Spleen (tissue), 11 donors: ENCODE results near the gene RALGAPA1. TPM values are rescaled to one million over a fixed set of nuclear protein-coding genes. Genes with fewer than 3 reads are reported as not detected.
A peak's percentile ranks its signal among the peaks of the same experiment; 100 is the strongest.
"Not testable (repeated sequence)": the region's sequence is repeated elsewhere in the genome, so short reads cannot be mapped to it uniquely, and the experiment has no call there.

Source experiments
- DNase-seq: peaks from one replicate; pipeline ENCODE4 v3.0.0-alpha.2; 2020
- H3K27ac ChIP-seq, 8 donors: fragments of 200-600 bp; sonication (generic) in 7 of 8; 1 replicate in 4 of 8; 2 replicates in 4 of 8; pipeline versions ENCODE4 v1.5.0 to v1.8.0; 2016 to 2021; ENCODE audit warnings: inconsistent platforms in 4 of 8, mild to moderate bottlenecking in 4 of 8, moderate library complexity in 1 of 8
- H3K27me3 ChIP-seq, 7 donors: fragments of 200-600 bp; sonication (generic) in 6 of 7; replicated peaks in 1 of 7; 1 replicate in 4 of 7; 2 replicates in 3 of 7; pipeline versions ENCODE4 v1.5.0 to v1.8.0; 2016 to 2021; ENCODE audit warnings: inconsistent platforms in 3 of 7, mild to moderate bottlenecking in 1 of 7
- H3K36me3 ChIP-seq, 6 donors: fragments of 200-600 bp; sonication (generic) in 5 of 6; 1 replicate in 4 of 6; 2 replicates in 2 of 6; pipeline versions ENCODE4 v1.5.0 to v1.8.0; 2016 to 2021; ENCODE audit warnings: inconsistent platforms in 2 of 6
- H3K4me1 ChIP-seq, 6 donors: fragments of 200-600 bp; sonication (generic) in 5 of 6; 1 replicate in 3 of 6; 2 replicates in 3 of 6; pipeline versions ENCODE4 v1.5.0 to v1.8.0; 2016 to 2021; ENCODE audit warnings: inconsistent platforms in 3 of 6
- H3K4me3 ChIP-seq, 8 donors: fragments of 200-600 bp; sonication (generic) in 7 of 8; 1 replicate in 4 of 8; 2 replicates in 4 of 8; pipeline versions ENCODE4 v1.5.0 to v1.8.0; 2016 to 2021; ENCODE audit warnings: inconsistent platforms in 4 of 8, mild to moderate bottlenecking in 4 of 8, moderate library complexity in 2 of 8
- H3K9me3 ChIP-seq, 8 donors: fragments of 200-600 bp; sonication (generic) in 7 of 8; 1 replicate in 4 of 8; 2 replicates in 4 of 8; pipeline versions ENCODE4 v1.5.0 to v1.8.0; 2016 to 2021; ENCODE audit warnings: inconsistent platforms in 4 of 8
- CTCF ChIP-seq, 11 experiments: fragments of 200-600 bp in 7 of 11; fragments of 450-650 bp in 4 of 11; sonication (generic) in 4 of 11; IDR thresholded peaks in 8 of 11; conservative IDR thresholded peaks in 3 of 11; 1 replicate in 7 of 11; 2 replicates in 4 of 11; pipeline versions ENCODE4 v1.4.0 to v1.8.0; 2016 to 2021; ENCODE audit warnings: antibody characterized with exemption in 11 of 11, inconsistent platforms in 4 of 11, mild to moderate bottlenecking in 1 of 11
- POLR2A ChIP-seq, 3 donors: fragments of 450-650 bp; IDR thresholded peaks; one replicate each; pipeline ENCODE4 v1.5.1; 2017; ENCODE audit warnings: antibody characterized with exemption in 3 of 3, mild to moderate bottlenecking in 1 of 3
- POLR2AphosphoS5 ChIP-seq, 3 donors: sonication (generic); formaldehyde crosslinking; IDR thresholded peaks; one replicate each; pipeline ENCODE4 v1.5.1; 2017; ENCODE audit warnings: antibody characterized with exemption in 3 of 3
- WGBS, 5 donors: extraction: QIAGEN DNeasy Blood & Tissue Kit in 3 of 5; methylation state at CpG; one replicate each; pipeline versions ENCODE4 v1.1.5 to v1.1.7; 2013 to 2018; 5-methylcytosine and 5-hydroxymethylcytosine counted together
- intact Hi-C: fragments of 100-400 bp; cut with DNase I; formaldehyde crosslinking; loops from one replicate; pipeline ENCODE4 v1.15.0; 2023; ENCODE audit warnings: low total_unique reads
- polyA plus RNA-seq, 3 donors: library from polyadenylated mRNA; stranded (reverse); fragments of 200-250 nt; gene quantifications; one replicate each; pipeline ENCODE4 v1.2.1, GENCODE V29; 2013
- total RNA-seq, 7 donors: library from RNA; depleted of rRNA in 3 of 7; stranded (reverse); fragments of >200 nt in 3 of 7; fragmentation: NEBNext Ultra II Directional in 4 of 7; extraction: Animal tissue kit (Norgen Biotek cat#: 25700) in 4 of 7; gene quantifications; one replicate each; pipeline versions ENCODE4 v1.1.0 to v1.2.1, GENCODE V29; 2016 to 2021
- donor health status: healthy with polysubstance abuse.
- donor health status: DM: no; HTN: no; CAD: no; lungs with moderate emphysema.
- donor health status: DM: no; HTN: no; CAD: no.
- donor health status: Bipolar disorder and iron deficiency.
- donor health status: healthy.
- donor health status: DM: no; HTN: no; CAD: no.
- donor health status: DM: yes; HTN: yes; CAD: no.

RALGAPA1 gene
- total and polyA plus RNA-seq, 10 donors, result 9.7 to 76.0 (median 52.2) TPM

DNA sequence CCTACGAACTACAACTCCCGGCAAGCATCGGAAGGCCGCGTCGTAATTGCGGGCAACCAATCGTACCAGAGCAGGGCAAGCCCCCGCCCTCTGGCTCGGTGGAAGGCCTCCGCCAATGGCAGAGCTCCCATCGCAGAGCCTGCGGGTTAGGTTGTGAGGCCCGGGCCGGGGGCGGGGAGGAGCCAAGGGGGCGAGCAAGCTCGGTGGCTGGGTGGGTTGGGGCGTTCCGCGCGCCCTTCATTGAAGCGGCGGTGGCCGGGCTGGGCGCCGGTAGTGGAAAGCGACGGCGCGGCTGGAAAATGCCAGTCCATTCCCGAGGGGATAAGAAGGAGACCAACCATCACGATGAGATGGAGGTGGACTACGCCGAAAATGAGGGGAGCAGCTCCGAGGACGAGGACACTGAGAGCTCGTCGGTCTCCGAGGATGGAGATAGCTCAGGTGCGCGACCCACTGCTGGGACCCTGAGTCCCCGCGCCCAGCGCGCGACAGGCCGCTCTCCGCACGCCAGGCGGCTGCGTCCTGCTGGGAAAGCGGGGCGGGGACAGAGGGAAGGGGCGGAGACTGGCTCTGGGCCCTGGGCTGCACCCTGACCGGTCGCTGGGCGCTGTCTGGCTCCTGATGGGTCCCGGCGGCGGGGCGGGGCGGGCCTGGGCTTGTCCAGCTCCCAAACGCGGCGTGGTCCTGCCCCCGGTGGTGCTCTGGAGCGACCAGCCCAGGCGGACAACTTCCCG, 17.3 kb upstream of the RALGAPA1 start, which contains the start of gene BRMS1L:
BRMS1L (plus strand) TSS at position 121 of the 734 bp plus-strand sequence; CDS start at position 300, 179 bp downstream.
- intact Hi-C loops, result no loop called here
- peak within 1 kb of the TSS; percentile 88 to 98 (median 96) for H3K27ac ChIP-seq
- H3K9me3 ChIP-seq, result no peaks in the 10 kb centered on the region
- 0 to 1% (median 0%) methylated on average over 45 to 70 of the region's 70 CpGs for WGBS, 5 donors
- DNase-seq, result peak; percentile 99
- no peaks in the 10 kb centered on the region for H3K27me3 ChIP-seq
- H3K4me1 ChIP-seq, result peaks cover 0 to 27% (median 17%) of the 10 kb centered on the region in 6 donors
- H3K4me3 ChIP-seq, result peak within 1 kb of the TSS; percentile 81 to 98 (median 88)
- TF ChIP-seq POLR2AphosphoS5 (IDR thresholded peaks at IDR 0.05), result peak; percentile 94 to 97 (median 96)
- peak in 2 of 3 donors; percentile 33 to 70 for TF ChIP-seq POLR2A (IDR thresholded peaks at IDR 0.05)
- TF ChIP-seq CTCF (IDR thresholded peaks at IDR 0.05 in 8 of 11, conservative IDR thresholded peaks at IDR 0.05 in 3 of 11), result peak in 7 of 11 experiments; percentile 7 to 39 (median 18)
- H3K36me3 ChIP-seq, result peaks cover 0 to 2% (median 0%) of the 10 kb centered on the region in 6 donors

- peak overlapping the region; percentile 88 to 98 (median 96) for H3K27ac ChIP-seq
- intact Hi-C loops, result no loop called here
- TF ChIP-seq POLR2AphosphoS5 (IDR thresholded peaks at IDR 0.05), result no peak
- TF ChIP-seq CTCF (IDR thresholded peaks at IDR 0.05 in 8 of 11, conservative IDR thresholded peaks at IDR 0.05 in 3 of 11), result no peak
- no peak for TF ChIP-seq POLR2A (IDR thresholded peaks at IDR 0.05)
Observed at GRCh38 chr14:35825968-35826217, 16.8 kb upstream of the RALGAPA1 start.

GRCh38 chr14:35824446-35825165, 15.5 kb upstream of the RALGAPA1 start:
- H3K9me3 ChIP-seq, H3K27me3 ChIP-seq, DNase-seq, H3K36me3 ChIP-seq, H3K27ac ChIP-seq, intact Hi-C loops: not testable (repeated sequence)
- H3K4me1 ChIP-seq, result peaks cover 0 to 27% (median 17%) of the 10 kb centered on the region in 6 donors
- H3K4me3 ChIP-seq, result peak overlapping the region in 2 of 8 donors; percentile 83 to 98
- WGBS, 5 donors, result 77 to 95% (median 87%) methylated on average over 16 to 37 of the region's 55 CpGs; no CpG with 5 or more reads in 1 of the 5 donors

More at GRCh38 chr14:35825968-35826217, 16.8 kb upstream of the RALGAPA1 start:
- H3K36me3 ChIP-seq, result no peaks in the 10 kb centered on the region
- no peaks in the 10 kb centered on the region for H3K27me3 ChIP-seq
- 0 to 2% (median 0%) methylated on average over 6 of the region's 6 CpGs for WGBS, 5 donors
- H3K9me3 ChIP-seq, result no peaks in the 10 kb centered on the region
- peaks cover 0 to 27% (median 17%) of the 10 kb centered on the region in 6 donors for H3K4me1 ChIP-seq
- no peak for DNase-seq
- H3K4me3 ChIP-seq, result peak overlapping the region; percentile 81 to 98 (median 88)

DNA sequence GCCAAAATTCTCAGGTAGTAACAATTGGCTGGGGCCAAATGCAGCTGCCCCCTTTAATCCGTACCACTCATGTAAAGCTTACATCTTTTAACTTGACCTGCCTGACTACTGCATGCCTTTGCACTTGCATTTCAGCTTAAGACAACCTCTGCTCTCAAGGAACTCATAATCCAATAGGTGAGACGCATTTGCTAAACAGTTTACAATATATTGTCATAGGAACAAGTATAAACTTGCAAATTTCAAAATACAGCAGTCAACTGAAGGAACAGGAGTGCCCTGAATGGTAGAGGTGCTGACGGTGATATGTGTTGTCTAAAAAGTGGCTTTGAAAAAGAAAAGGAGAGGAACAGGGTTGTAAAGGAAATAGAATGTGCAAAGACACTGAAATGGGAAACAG, 13.4 kb upstream of the RALGAPA1 start:
- H3K27me3 ChIP-seq, result no peaks in the 10 kb centered on the region
- peaks cover 0 to 22% (median 13%) of the 10 kb centered on the region in 6 donors for H3K4me1 ChIP-seq
- H3K36me3 ChIP-seq, result no peaks in the 10 kb centered on the region
- TF ChIP-seq POLR2A (IDR thresholded peaks at IDR 0.05) (no peak), POLR2AphosphoS5 (IDR thresholded peaks at IDR 0.05) (no peak), CTCF (IDR thresholded peaks at IDR 0.05 in 8 of 11, conservative IDR thresholded peaks at IDR 0.05 in 3 of 11) (no peak)
- DNase-seq, result no peak
- no peak overlapping the region for H3K27ac ChIP-seq
- intact Hi-C loops, result no loop called here
- 80 to 89% (median 83%) methylated on average over 3 of the region's 3 CpGs for WGBS, 5 donors
- no peak overlapping the region for H3K4me3 ChIP-seq
- no peaks in the 10 kb centered on the region for H3K9me3 ChIP-seq
